H1 (cell line): ENCODE measurements around the gene REPS1. TPM values are rescaled to one million over a fixed set of nuclear protein-coding genes. Genes with fewer than 3 reads are reported as not detected.
A peak's percentile ranks its signal among the peaks of the same experiment; 100 is the strongest.

Experiments used
- CTCF ChIA-PET: fragments of 300-600 bp; sonication (Branson Sonifier 250); formaldehyde crosslinking; loops from one replicate; lab custom pipeline; 2021; ENCODE audit not compliant: partially characterized antibody; lab: Charles Lee
- POLR2A ChIA-PET: fragments of 300-600 bp; sonication (Branson Sonifier 250); formaldehyde crosslinking; loops from one replicate; lab custom pipeline; 2021; ENCODE audit warnings: inconsistent platforms; ENCODE audit not compliant: partially characterized antibody; lab: Charles Lee
- DNase-seq, 2 experiments: peaks; one replicate each; pipeline versions ENCODE4 v3.0.0 to v3.0.0-alpha.2; 2010 to 2022; ENCODE audit warnings: low spot score in 2 of 2, low read depth in 1 of 2, mixed read lengths in 1 of 2
- FAIRE-seq: peaks from 2 replicates; lab custom pipeline; 2011; peaks lifted over from hg19 to GRCh38; lab: Jason Lieb, UNC
- H2AFZ ChIP-seq: 2 replicates; pipeline ENCODE4 v1.8.1; 2012; ENCODE audit warnings: low read length, inconsistent platforms
- H2AK5ac ChIP-seq: 2 replicates; pipeline ENCODE4 v1.6.1; 2013; ENCODE audit warnings: low read depth, low read length
- H2BK120ac ChIP-seq: replicated peaks from 2 replicates; pipeline ENCODE3; 2013; ENCODE audit warnings: low read depth, low read length, inconsistent platforms
- H2BK12ac ChIP-seq: 2 replicates; pipeline ENCODE4 v1.6.1; 2013; ENCODE audit warnings: low read depth, low read length
- H2BK15ac ChIP-seq: 2 replicates; pipeline ENCODE4 v1.6.1; 2013; ENCODE audit warnings: low read length
- H2BK20ac ChIP-seq: 2 replicates; pipeline ENCODE4 v1.6.1; 2013; ENCODE audit warnings: low read length
- H2BK5ac ChIP-seq: 2 replicates; pipeline ENCODE4 v1.6.1; 2013; ENCODE audit warnings: low read depth, low read length
- H3K14ac ChIP-seq: 2 replicates; pipeline ENCODE4 v1.6.1; 2013; ENCODE audit warnings: inconsistent platforms; ENCODE audit not compliant: insufficient read length
- H3K18ac ChIP-seq: 2 replicates; pipeline ENCODE4 v1.6.1; 2013; ENCODE audit warnings: low read length; ENCODE audit errors: extremely low read depth
- H3K23ac ChIP-seq: 2 replicates; pipeline ENCODE4 v1.6.1; 2013; ENCODE audit warnings: inconsistent platforms; ENCODE audit not compliant: insufficient read length
- H3K23me2 ChIP-seq: 2 replicates; pipeline ENCODE4 v1.6.1; 2013; ENCODE audit warnings: low read depth, low read length
- H3K27ac ChIP-seq: 2 replicates; pipeline ENCODE4 v1.6.1; 2011; ENCODE audit warnings: low read depth, low read length, inconsistent platforms
- H3K27me3 ChIP-seq, 4 experiments: replicated peaks in 1 of 4; 1 replicate in 1 of 4; 2 replicates in 3 of 4; pipeline versions ENCODE4 v1.6.1 to v1.8.1; 2011 to 2013; ENCODE audit warnings: low read length in 3 of 4, mild to moderate bottlenecking in 3 of 4, inconsistent platforms in 2 of 4, mixed read lengths in 2 of 4, moderate library complexity in 1 of 4; ENCODE audit not compliant: control insufficient read depth in 3 of 4, insufficient read depth in 3 of 4; ENCODE audit errors: extremely low read depth in 1 of 4
- H3K36me3 ChIP-seq, 4 experiments: 2 replicates each; pipeline versions ENCODE4 v1.6.1 to v1.8.1; 2011 to 2013; ENCODE audit warnings: mild to moderate bottlenecking in 4 of 4, low read length in 3 of 4, moderate library complexity in 2 of 4, control low read depth in 1 of 4, inconsistent platforms in 1 of 4; ENCODE audit not compliant: insufficient read depth in 4 of 4, control insufficient read depth in 2 of 4
- H3K4ac ChIP-seq: replicated peaks from 2 replicates; pipeline ENCODE3; 2013; ENCODE audit warnings: low read length, low read depth, mixed read lengths, inconsistent platforms; ENCODE audit not compliant: insufficient read length
- H3K4me1 ChIP-seq, 4 experiments: replicated peaks in 1 of 4; 1 replicate in 1 of 4; 2 replicates in 3 of 4; pipeline versions ENCODE4 v1.6.1 to v1.8.1; 2011 to 2013; ENCODE audit warnings: low read length in 3 of 4, inconsistent platforms in 2 of 4, mixed read lengths in 1 of 4; ENCODE audit not compliant: insufficient read depth in 4 of 4, control insufficient read depth in 3 of 4
- H3K4me2 ChIP-seq, 2 experiments: 2 replicates each; pipeline versions ENCODE4 v1.6.1 to v1.8.1; 2011 to 2013; ENCODE audit warnings: low read depth in 2 of 2, low read length in 2 of 2, control low read depth in 1 of 2, inconsistent platforms in 1 of 2, mild to moderate bottlenecking in 1 of 2; ENCODE audit not compliant: insufficient read depth in 1 of 2
- H3K4me3 ChIP-seq, 4 experiments: fragments of 200-600, 300-600 bp in 1 of 4; sonication (generic), shearing (Covaris generic), sonication (Bioruptor Twin) in 1 of 4; 2 replicates each; pipeline versions ENCODE4 v1.5.1 to v1.8.1; 2011 to 2016; ENCODE audit warnings: low read length in 4 of 4, low read depth in 3 of 4, control low read depth in 2 of 4, inconsistent platforms in 2 of 4, mild to moderate bottlenecking in 2 of 4, mixed read lengths in 1 of 4, moderate library complexity in 1 of 4; ENCODE audit not compliant: insufficient read depth in 2 of 4; ENCODE audit errors: extremely low read depth in 1 of 4
- H3K56ac ChIP-seq: replicated peaks from 2 replicates; pipeline ENCODE3; 2013; ENCODE audit warnings: low read depth, mild to moderate bottlenecking, mixed read lengths, low read length, inconsistent platforms; ENCODE audit not compliant: insufficient read length
- H3K79me1 ChIP-seq: 2 replicates; pipeline ENCODE4 v1.6.1; 2013; ENCODE audit warnings: low read depth, low read length, control low read depth
- H3K79me2 ChIP-seq, 2 experiments: 2 replicates each; pipeline versions ENCODE4 v1.6.1 to v1.8.1; 2012 to 2013; ENCODE audit warnings: low read length in 2 of 2, mild to moderate bottlenecking in 2 of 2, inconsistent platforms in 1 of 2; ENCODE audit not compliant: insufficient read depth in 2 of 2, control insufficient read depth in 1 of 2
- H3K9ac ChIP-seq, 4 experiments: replicated peaks in 1 of 4; 1 replicate in 1 of 4; 2 replicates in 3 of 4; pipeline versions ENCODE4 v1.6.1 to v1.8.1; 2011 to 2013; ENCODE audit warnings: low read depth in 3 of 4, low read length in 3 of 4, control low read depth in 2 of 4, mild to moderate bottlenecking in 2 of 4, moderate library complexity in 2 of 4, inconsistent platforms in 1 of 4; ENCODE audit errors: extremely low read depth in 1 of 4
- H3K9me3 ChIP-seq, 2 experiments: 2 replicates each; pipeline versions ENCODE4 v1.6.1 to v1.8.1; 2012 to 2013; ENCODE audit warnings: mild to moderate bottlenecking in 2 of 2, moderate library complexity in 2 of 2, control low read depth in 1 of 2, inconsistent platforms in 1 of 2, low read depth in 1 of 2, low read length in 1 of 2, mixed read lengths in 1 of 2; ENCODE audit not compliant: insufficient read depth in 2 of 2
- H4K20me1 ChIP-seq, 2 experiments: replicated peaks in 1 of 2; 2 replicates each; pipeline versions ENCODE3 to v1.8.1; 2011 to 2013; ENCODE audit warnings: inconsistent platforms in 2 of 2, low read length in 2 of 2, mild to moderate bottlenecking in 1 of 2; ENCODE audit not compliant: insufficient read depth in 2 of 2, control insufficient read depth in 1 of 2
- H4K5ac ChIP-seq: 2 replicates; pipeline ENCODE4 v1.6.1; 2013; ENCODE audit warnings: low read length, low read depth, mixed read lengths, inconsistent platforms; ENCODE audit not compliant: insufficient read length
- H4K8ac ChIP-seq: 2 replicates; pipeline ENCODE4 v1.8.0; 2013; ENCODE audit warnings: mild to moderate bottlenecking, moderate library complexity, low read length, inconsistent platforms; ENCODE audit not compliant: insufficient read depth; ENCODE audit errors: extremely low read depth
- H4K91ac ChIP-seq: replicated peaks from 2 replicates; pipeline ENCODE3; 2013; ENCODE audit warnings: low read length, mixed read lengths, inconsistent platforms; ENCODE audit not compliant: insufficient read length
- CEBPB ChIP-seq: IDR thresholded peaks from 2 replicates; pipeline ENCODE4 v1.6.1; 2012; ENCODE audit warnings: low read depth, low read length
- EZH2 ChIP-seq: fragments of 200-600 bp; sonication (generic); IDR thresholded peaks from 2 replicates; pipeline ENCODE4 v1.7.1; 2012; ENCODE audit warnings: low read depth, mild to moderate bottlenecking, moderate library complexity, low read length, inconsistent platforms; ENCODE audit not compliant: severe bottlenecking
- KDM5A ChIP-seq: fragments of 200-600 bp; IDR thresholded peaks from 2 replicates; pipeline ENCODE4 v1.7.1; 2012; ENCODE audit warnings: mild to moderate bottlenecking, low read length, inconsistent platforms, mixed read lengths
- SIX5 ChIP-seq: IDR thresholded peaks from 2 replicates; pipeline ENCODE4 v1.6.1; 2011; ENCODE audit warnings: mild to moderate bottlenecking, low read depth, low read length
- WGBS, 2 experiments: shearing (Covaris generic) in 1 of 2; methylation state at CpG; one replicate each; pipeline versions ENCODE4 v1.1.6 to v1.1.7; 2013 to 2015; ENCODE audit warnings: low lambda C conversion rate in 2 of 2, mixed read lengths in 2 of 2, inconsistent platforms in 1 of 2, low coverage in 1 of 2, missing lambda C conversion rate in 1 of 2; ENCODE audit not compliant: insufficient replicate concordance in 2 of 2, insufficient coverage in 1 of 2, insufficient read length in 1 of 2; ENCODE audit errors: extremely low coverage in 1 of 2, missing lambda C conversion rate in 1 of 2; 5-methylcytosine and 5-hydroxymethylcytosine counted together
- polyA plus RNA-seq, 7 experiments: library from polyadenylated mRNA; depleted of rRNA in 3 of 7; stranded (reverse) in 5 of 7; unstranded in 2 of 7; fragments of >200 nt in 5 of 7; fragments of 200-250 nt in 2 of 7; gene quantifications; 1 replicate in 5 of 7; 2 replicates in 1 of 7; 4 replicates in 1 of 7; pipeline versions ENCODE4 v1.2.1 to v1.2.3, GENCODE V29; 2011 to 2013; ENCODE audit warnings: missing spikeins in 2 of 7, mixed read lengths in 2 of 7
- total RNA-seq: library from RNA; stranded (reverse); fragmentation: NEBNext Ultra II Directional; extraction: Animal tissue kit (Norgen Biotek cat#: 25700); gene quantifications from 2 replicates; pipeline ENCODE4 v1.2.1, GENCODE V29; 2021
- TF ChIP-seq, protein P1 (sequence below): IDR thresholded peaks from 2 replicates; pipeline ENCODE4 v1.6.1; 2011; ENCODE audit warnings: low read depth, mild to moderate bottlenecking, low read length; ENCODE audit not compliant: insufficient read depth

Gene REPS1
- total and polyA plus RNA-seq, 2 of the 8 experiments (the other 6 are each of a cell fraction or from before 2014, with no cell fraction given): 52.1 to 68.9 TPM

DNA sequence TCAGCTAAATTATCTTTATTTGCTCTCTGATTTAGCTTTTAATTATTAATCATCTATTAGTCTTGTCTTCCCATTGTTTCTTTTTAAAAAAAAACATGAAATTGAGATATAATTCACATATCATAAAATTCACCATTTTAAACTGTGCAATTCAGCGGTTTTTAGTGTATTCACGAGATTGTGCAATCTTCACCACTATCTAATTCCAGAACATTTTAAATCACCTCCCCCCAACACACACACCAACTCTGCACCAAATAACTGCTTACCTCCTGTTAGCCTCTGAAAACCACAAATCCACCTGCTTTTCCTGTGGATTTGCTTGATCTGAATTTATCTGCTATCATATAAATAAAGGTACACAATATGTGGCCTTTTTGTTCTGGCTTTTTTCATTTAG lies 31.7 kb upstream of the REPS1 start:
- no peaks in the 10 kb centered on the region for H4K20me1 ChIP-seq
- no peak for DNase-seq
- no peak overlapping the region for H3K56ac ChIP-seq
- no peak overlapping the region for H3K18ac ChIP-seq
- H2AK5ac ChIP-seq: no peak overlapping the region
- TF ChIP-seq EZH2 (no peak), KDM5A (no peak), CEBPB (peak; percentile 46; the same call in 1 of the 2 replicates), SIX5 (no peak)
- TF ChIP-seq, protein P1, sequence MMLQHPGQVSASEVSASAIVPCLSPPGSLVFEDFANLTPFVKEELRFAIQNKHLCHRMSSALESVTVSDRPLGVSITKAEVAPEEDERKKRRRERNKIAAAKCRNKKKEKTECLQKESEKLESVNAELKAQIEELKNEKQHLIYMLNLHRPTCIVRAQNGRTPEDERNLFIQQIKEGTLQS: no peak
- H2BK120ac ChIP-seq: no peak overlapping the region
- no peaks in the 10 kb centered on the region for H3K27me3 ChIP-seq
- ChIA-PET CTCF (interaction anchor here (1.2 kb wide), 1 partner anchor 23 kb away, joined by 3 read pairs; no protein-coding TSS in a partner anchor), POLR2A (interaction anchor here (0.7 kb wide), 1 partner anchor 526 kb away, joined by 3 read pairs; no protein-coding TSS in a partner anchor)
- H3K36me3 ChIP-seq: no peaks in the 10 kb centered on the region
- H3K14ac ChIP-seq: no peak overlapping the region
- FAIRE-seq: no peak
- no peak overlapping the region for H2BK5ac ChIP-seq
- H3K23ac ChIP-seq: no peak overlapping the region
- no peak overlapping the region for H3K4ac ChIP-seq
- no peak overlapping the region for H2BK20ac ChIP-seq
- H2BK15ac ChIP-seq: no peak overlapping the region
- WGBS, 2 experiments: 95% methylated on average over 2 of the region's 2 CpGs; no CpG with 5 or more reads in 1 of the 2 experiments
- no peak overlapping the region for H2AFZ ChIP-seq
- no peaks in the 10 kb centered on the region; the same call in 1 of the 2 replicates for H3K23me2 ChIP-seq
- H3K27ac ChIP-seq: no peak overlapping the region
- H3K4me1 ChIP-seq: peaks cover 0 to 10% (median 4%) of the 10 kb centered on the region in 4 experiments; a peak in 3 of 7 replicates
- no peak overlapping the region for H3K4me3 ChIP-seq
- H4K8ac ChIP-seq: no peak overlapping the region
- H3K79me2 ChIP-seq: no peaks in the 10 kb centered on the region
- no peak overlapping the region for H3K4me2 ChIP-seq
- H2BK12ac ChIP-seq: no peak overlapping the region
- no peak overlapping the region for H4K5ac ChIP-seq
- H4K91ac ChIP-seq: no peak overlapping the region
- H3K9ac ChIP-seq: no peak overlapping the region
- H3K9me3 ChIP-seq: no peaks in the 10 kb centered on the region
- H3K79me1 ChIP-seq: no peaks in the 10 kb centered on the region
